ENCODE measurements around the gene CREB5. TPM values are rescaled to one million over a fixed set of nuclear protein-coding genes. Genes with fewer than 3 reads are reported as not detected.

The CREB5 gene
- total RNA-seq (1 to 10 TPM in 1 of 2 donors, under 1 TPM in 1; 0.81 to 1.8 TPM), total RNA-seq (0 to 0.08 reads per million in 2 donors)

GRCh38 chr7:28411876-28412662, at the start of gene CREB5:
Gene CREB5 (plus strand): TSS chr7:28412518. CDS start chr7:28412915, 397 bp downstream.
- no peaks in the 10 kb centered on the region for H3K9me3 ChIP-seq (ENCODE audit: control insufficient read depth, low read length, poor library complexity, severe bottlenecking)
- H3K27me3 Mint-ChIP-seq: peaks cover 79% of the 10 kb centered on the region
- H3K4me1 Mint-ChIP-seq: peaks cover 18% of the 10 kb centered on the region
- ATAC-seq (no peak), DNase-seq (no peak)
- H3K27ac Mint-ChIP-seq: no peak within 1 kb of the TSS
- H3K4me3 Mint-ChIP-seq: no peak within 1 kb of the TSS
- H3K36me3 Mint-ChIP-seq (ENCODE audit: low read depth): peaks cover 8% of the 10 kb centered on the region

- Mint-ChIP-seq H3K27me3 (peaks cover 5% of the 10 kb centered on the region), H3K4me3 (no peak overlapping the region), H3K4me1 (no peaks in the 10 kb centered on the region), H3K27ac (no peak overlapping the region), H3K36me3 (ENCODE audit: low read depth) (peaks cover 5% of the 10 kb centered on the region)
- no peaks in the 10 kb centered on the region for H3K9me3 ChIP-seq (ENCODE audit: control insufficient read depth, low read length, poor library complexity, severe bottlenecking)
- no peak for ATAC-seq
- DNase-seq: no peak
These were observed 49.5 kb upstream of the CREB5 start for GRCh38 chr7:28362812-28363211.

GRCh38 chr7:28364082-28364481, 48.2 kb upstream of the CREB5 start:
- no peaks in the 10 kb centered on the region for H3K4me1 Mint-ChIP-seq
- no peak overlapping the region for H3K4me3 Mint-ChIP-seq
- H3K27me3 Mint-ChIP-seq: no peaks in the 10 kb centered on the region
- no peaks in the 10 kb centered on the region for H3K9me3 ChIP-seq (ENCODE audit: control insufficient read depth, low read length, poor library complexity, severe bottlenecking)
- DNase-seq (no peak), ATAC-seq (no peak)
- H3K27ac Mint-ChIP-seq: no peak overlapping the region
- peaks cover 5% of the 10 kb centered on the region for H3K36me3 Mint-ChIP-seq (ENCODE audit: low read depth)

- H3K27me3 Mint-ChIP-seq: peaks cover 7% of the 10 kb centered on the region
- H3K4me1 Mint-ChIP-seq: no peaks in the 10 kb centered on the region
- no peak for DNase-seq
- H3K9me3 ChIP-seq (ENCODE audit: control insufficient read depth, low read length, poor library complexity, severe bottlenecking): no peaks in the 10 kb centered on the region
- no peak overlapping the region for H3K27ac Mint-ChIP-seq
- no peak overlapping the region for H3K4me3 Mint-ChIP-seq
- H3K36me3 Mint-ChIP-seq (ENCODE audit: low read depth): peaks cover 5% of the 10 kb centered on the region
- no peak for ATAC-seq
These were observed 42.8 kb upstream of the CREB5 start for GRCh38 chr7:28369523-28369922.

- H3K9me3 ChIP-seq (ENCODE audit: control insufficient read depth, low read length, poor library complexity, severe bottlenecking): no peaks in the 10 kb centered on the region
- Mint-ChIP-seq H3K27ac (no peak overlapping the region), H3K36me3 (ENCODE audit: low read depth) (peaks cover 2% of the 10 kb centered on the region), H3K4me1 (no peaks in the 10 kb centered on the region), H3K4me3 (no peak overlapping the region), H3K27me3 (peaks cover 7% of the 10 kb centered on the region)
- ATAC-seq: no peak
- DNase-seq: no peak
These were observed 40.5 kb upstream of the CREB5 start for GRCh38 chr7:28371846-28372245.

GRCh38 chr7:28373990-28374389, 38.3 kb upstream of the CREB5 start:
- H3K9me3 ChIP-seq (ENCODE audit: control insufficient read depth, low read length, poor library complexity, severe bottlenecking): no peaks in the 10 kb centered on the region
- DNase-seq (no peak), ATAC-seq (no peak)
- no peak overlapping the region for H3K27ac Mint-ChIP-seq
- peaks cover 7% of the 10 kb centered on the region for H3K27me3 Mint-ChIP-seq
- H3K4me3 Mint-ChIP-seq: no peak overlapping the region
- H3K36me3 Mint-ChIP-seq (ENCODE audit: low read depth): peaks cover 2% of the 10 kb centered on the region
- no peaks in the 10 kb centered on the region for H3K4me1 Mint-ChIP-seq

GRCh38 chr7:28375729-28376128, 36.6 kb upstream of the CREB5 start:
- H3K36me3 Mint-ChIP-seq (ENCODE audit: low read depth): peaks cover 2% of the 10 kb centered on the region
- ATAC-seq: no peak
- H3K4me3 Mint-ChIP-seq: no peak overlapping the region
- H3K27ac Mint-ChIP-seq: no peak overlapping the region
- no peaks in the 10 kb centered on the region for H3K4me1 Mint-ChIP-seq
- peaks cover 14% of the 10 kb centered on the region for H3K27me3 Mint-ChIP-seq
- DNase-seq: no peak
- no peaks in the 10 kb centered on the region for H3K9me3 ChIP-seq (ENCODE audit: control insufficient read depth, low read length, poor library complexity, severe bottlenecking)

- H3K4me3 Mint-ChIP-seq: no peak overlapping the region
- no peaks in the 10 kb centered on the region for H3K9me3 ChIP-seq (ENCODE audit: control insufficient read depth, low read length, poor library complexity, severe bottlenecking)
- H3K4me1 Mint-ChIP-seq: no peaks in the 10 kb centered on the region
- ATAC-seq (no peak), DNase-seq (no peak)
- H3K27ac Mint-ChIP-seq: no peak overlapping the region
- H3K27me3 Mint-ChIP-seq: peaks cover 14% of the 10 kb centered on the region
- no peaks in the 10 kb centered on the region for H3K36me3 Mint-ChIP-seq (ENCODE audit: low read depth)
These were observed 35.7 kb upstream of the CREB5 start for GRCh38 chr7:28376634-28377033.

- Mint-ChIP-seq H3K4me3 (no peak overlapping the region), H3K36me3 (ENCODE audit: low read depth) (no peaks in the 10 kb centered on the region), H3K27ac (peak overlapping the region; percentile 25), H3K4me1 (no peaks in the 10 kb centered on the region), H3K27me3 (peaks cover 8% of the 10 kb centered on the region)
- ATAC-seq: no peak
- DNase-seq: no peak
- no peaks in the 10 kb centered on the region for H3K9me3 ChIP-seq (ENCODE audit: control insufficient read depth, low read length, poor library complexity, severe bottlenecking)
These were observed 33.7 kb upstream of the CREB5 start for GRCh38 chr7:28378574-28379149.

- Mint-ChIP-seq H3K4me1 (no peaks in the 10 kb centered on the region), H3K4me3 (no peak overlapping the region), H3K36me3 (ENCODE audit: low read depth) (no peaks in the 10 kb centered on the region), H3K27me3 (peaks cover 14% of the 10 kb centered on the region), H3K27ac (no peak overlapping the region)
- ATAC-seq (no peak), DNase-seq (no peak)
- H3K9me3 ChIP-seq (ENCODE audit: control insufficient read depth, low read length, poor library complexity, severe bottlenecking): no peaks in the 10 kb centered on the region
These were observed 30.9 kb upstream of the CREB5 start for GRCh38 chr7:28381466-28381865.

GRCh38 chr7:28382144-28382543, 30.2 kb upstream of the CREB5 start:
- no peak for ATAC-seq
- Mint-ChIP-seq H3K27ac (no peak overlapping the region), H3K36me3 (ENCODE audit: low read depth) (no peaks in the 10 kb centered on the region)

GRCh38 chr7:28383975-28384374, 28.3 kb upstream of the CREB5 start:
- DNase-seq: no peak
- Mint-ChIP-seq H3K36me3 (ENCODE audit: low read depth) (no peaks in the 10 kb centered on the region), H3K27ac (no peak overlapping the region), H3K4me3 (no peak overlapping the region), H3K27me3 (peaks cover 25% of the 10 kb centered on the region), H3K4me1 (no peaks in the 10 kb centered on the region)
- no peak for ATAC-seq
- H3K9me3 ChIP-seq (ENCODE audit: control insufficient read depth, low read length, poor library complexity, severe bottlenecking): no peaks in the 10 kb centered on the region

More at GRCh38 chr7:28382144-28382543, 30.2 kb upstream of the CREB5 start:
- no peak for DNase-seq
- Mint-ChIP-seq H3K4me1 (no peaks in the 10 kb centered on the region), H3K4me3 (no peak overlapping the region), H3K27me3 (peaks cover 14% of the 10 kb centered on the region)
- H3K9me3 ChIP-seq (ENCODE audit: control insufficient read depth, low read length, poor library complexity, severe bottlenecking): no peaks in the 10 kb centered on the region

- H3K9me3 ChIP-seq (ENCODE audit: control insufficient read depth, low read length, poor library complexity, severe bottlenecking): no peaks in the 10 kb centered on the region
- ATAC-seq (no peak), DNase-seq (no peak)
- Mint-ChIP-seq H3K27me3 (peaks cover 49% of the 10 kb centered on the region), H3K36me3 (ENCODE audit: low read depth) (no peaks in the 10 kb centered on the region), H3K27ac (no peak overlapping the region), H3K4me1 (peaks cover 2% of the 10 kb centered on the region), H3K4me3 (no peak overlapping the region)
These were observed 22.6 kb upstream of the CREB5 start for GRCh38 chr7:28389504-28390395.
